H9 (cell line): ENCODE data around the gene PALD1. TPM values are rescaled to one million over a fixed set of nuclear protein-coding genes. Genes with fewer than 3 reads are reported as not detected.
A peak's percentile ranks its signal among the peaks of the same experiment; 100 is the strongest.

Experiments used
- DNase-seq: peaks from one replicate; pipeline ENCODE4 v3.0.0-alpha.2; 2017
- H2AFZ ChIP-seq: one replicate; pipeline ENCODE4 v1.6.1; 2013; ENCODE audit warnings: mild to moderate bottlenecking, low read length, control low read depth, moderate library complexity
- H2AK5ac ChIP-seq: 2 replicates; pipeline ENCODE4 v1.6.1; 2013; ENCODE audit warnings: low read length, control low read depth, mixed read lengths; ENCODE audit not compliant: insufficient read length
- H2BK120ac ChIP-seq: one replicate; pipeline ENCODE4 v1.6.1; 2013; ENCODE audit warnings: low read depth, mild to moderate bottlenecking, low read length, control low read depth, inconsistent platforms; ENCODE audit not compliant: poor library complexity, severe bottlenecking
- H2BK12ac ChIP-seq: 2 replicates; pipeline ENCODE4 v1.6.1; 2013; ENCODE audit warnings: low read length, control low read depth, mixed read lengths, low read depth; ENCODE audit not compliant: insufficient read length
- H2BK15ac ChIP-seq: 2 replicates; pipeline ENCODE4 v1.6.1; 2013; ENCODE audit warnings: low read depth, low read length, control low read depth
- H2BK20ac ChIP-seq: one replicate; pipeline ENCODE4 v1.6.1; 2013; ENCODE audit warnings: low read depth, mild to moderate bottlenecking, low read length, control low read depth, inconsistent platforms; ENCODE audit not compliant: poor library complexity, severe bottlenecking
- H2BK5ac ChIP-seq: 2 replicates; pipeline ENCODE4 v1.6.1; 2013; ENCODE audit warnings: low read length, control low read depth, mixed read lengths; ENCODE audit not compliant: insufficient read length
- H3K14ac ChIP-seq: 2 replicates; pipeline ENCODE4 v1.6.1; 2013; ENCODE audit warnings: low read length, control low read depth; ENCODE audit not compliant: insufficient read depth
- H3K18ac ChIP-seq: 2 replicates; pipeline ENCODE4 v1.6.1; 2013; ENCODE audit warnings: low read depth, mild to moderate bottlenecking, mixed read lengths, low read length, control low read depth; ENCODE audit not compliant: insufficient read length
- H3K23ac ChIP-seq: 2 replicates; pipeline ENCODE4 v1.6.1; 2013; ENCODE audit warnings: low read length, control low read depth, mixed read lengths, low read depth; ENCODE audit not compliant: insufficient read length
- H3K23me2 ChIP-seq: 2 replicates; pipeline ENCODE4 v1.6.1; 2013; ENCODE audit warnings: low read depth, mild to moderate bottlenecking, mixed read lengths, low read length, control low read depth; ENCODE audit not compliant: insufficient read length, poor library complexity, severe bottlenecking
- H3K27ac ChIP-seq: 2 replicates; pipeline ENCODE4 v1.5.1; 2013; ENCODE audit warnings: low read length, control low read depth, mixed read lengths, low read depth; ENCODE audit not compliant: insufficient read length
- H3K27me3 ChIP-seq: 2 replicates; pipeline ENCODE4 v1.6.1; 2013; ENCODE audit warnings: low read length, control low read depth, inconsistent platforms; ENCODE audit not compliant: insufficient read depth
- H3K4ac ChIP-seq: 2 replicates; pipeline ENCODE4 v1.6.1; 2013; ENCODE audit warnings: low read depth, mild to moderate bottlenecking, control low read depth, inconsistent platforms, low read length, moderate library complexity
- H3K4me1 ChIP-seq: 2 replicates; pipeline ENCODE4 v1.6.1; 2013; ENCODE audit warnings: low read length, control low read depth, inconsistent platforms; ENCODE audit not compliant: insufficient read depth
- H3K4me2 ChIP-seq: 2 replicates; pipeline ENCODE4 v1.6.1; 2013; ENCODE audit warnings: low read length, control low read depth, mixed read lengths; ENCODE audit not compliant: insufficient read length, insufficient read depth
- H3K56ac ChIP-seq: 2 replicates; pipeline ENCODE4 v1.6.1; 2013; ENCODE audit warnings: low read depth, mild to moderate bottlenecking, mixed read lengths, low read length, control low read depth; ENCODE audit not compliant: insufficient read length
- H3K79me1 ChIP-seq: 2 replicates; pipeline ENCODE4 v1.6.1; 2013; ENCODE audit warnings: low read depth, mild to moderate bottlenecking, moderate library complexity, low read length, control low read depth, inconsistent platforms; ENCODE audit not compliant: insufficient read depth, poor library complexity, severe bottlenecking
- H3K79me2 ChIP-seq: 2 replicates; pipeline ENCODE4 v1.6.1; 2013; ENCODE audit warnings: low read length, control low read depth, inconsistent platforms; ENCODE audit not compliant: insufficient read depth
- H3K9ac ChIP-seq: 2 replicates; pipeline ENCODE4 v1.6.1; 2013; ENCODE audit warnings: low read length, control low read depth, mixed read lengths; ENCODE audit not compliant: insufficient read length; ENCODE audit errors: extremely low read depth
- H3K9me3 ChIP-seq: one replicate; pipeline ENCODE4 v1.6.1; 2013; ENCODE audit warnings: low read depth, low read length, inconsistent platforms; ENCODE audit not compliant: control insufficient read depth
- H3T11ph ChIP-seq: one replicate; pipeline ENCODE4 v1.6.1; 2013; ENCODE audit warnings: mild to moderate bottlenecking, low read length, control low read depth, inconsistent platforms
- H4K20me1 ChIP-seq: one replicate; pipeline ENCODE4 v1.6.1; 2013; ENCODE audit not compliant: control insufficient read depth, insufficient read length, insufficient read depth
- H4K5ac ChIP-seq: 2 replicates; pipeline ENCODE4 v1.6.1; 2013; ENCODE audit warnings: low read depth, mild to moderate bottlenecking, mixed read lengths, low read length, control low read depth; ENCODE audit not compliant: insufficient read length
- H4K8ac ChIP-seq: replicated peaks from 2 replicates; pipeline ENCODE4 v1.6.1; 2013; ENCODE audit warnings: low read length, control low read depth, mixed read lengths, low read depth; ENCODE audit not compliant: insufficient read length
- H4K91ac ChIP-seq: 2 replicates; pipeline ENCODE4 v1.6.1; 2013; ENCODE audit warnings: low read depth, mild to moderate bottlenecking, moderate library complexity, mixed read lengths, low read length, control low read depth; ENCODE audit not compliant: insufficient read length
- H3K27ac Mint-ChIP-seq, 3 experiments: 2 replicates in 2 of 3; 3 replicates in 1 of 3; pipeline ENCODE4 v1.8.0; 2020 to 2021; ENCODE audit warnings: mixed read lengths in 3 of 3, mild to moderate bottlenecking in 1 of 3, moderate library complexity in 1 of 3
- H3K27me3 Mint-ChIP-seq: 2 replicates; pipeline ENCODE4 v1.8.0; 2021; ENCODE audit warnings: low read depth, mild to moderate bottlenecking, moderate library complexity, mixed read lengths
- H3K36me3 Mint-ChIP-seq, 3 experiments: 2 replicates in 2 of 3; 3 replicates in 1 of 3; pipeline ENCODE4 v1.8.0; 2020 to 2021; ENCODE audit warnings: low read depth in 3 of 3, mixed read lengths in 3 of 3; ENCODE audit not compliant: insufficient read depth in 1 of 3
- H3K4me1 Mint-ChIP-seq, 2 experiments: 2 replicates each; pipeline ENCODE4 v1.8.0; 2020; ENCODE audit warnings: mixed read lengths in 2 of 2
- H3K4me3 Mint-ChIP-seq, 2 experiments: 2 replicates in 1 of 2; 3 replicates in 1 of 2; pipeline ENCODE4 v1.8.0; 2020 to 2021; ENCODE audit warnings: mild to moderate bottlenecking in 2 of 2, mixed read lengths in 2 of 2, moderate library complexity in 1 of 2
- H3K9me3 Mint-ChIP-seq, 2 experiments: 2 replicates in 1 of 2; 3 replicates in 1 of 2; pipeline ENCODE4 v1.8.0; 2020; ENCODE audit warnings: mild to moderate bottlenecking in 2 of 2, mixed read lengths in 2 of 2, moderate library complexity in 1 of 2
- WGBS: extraction: QIAGEN DNeasy Blood & Tissue Kit; methylation state at CpG from one replicate; pipeline ENCODE4 v1.1.7; 2013; ENCODE audit warnings: missing lambda C conversion rate, low lambda C conversion rate, mixed read lengths; ENCODE audit not compliant: insufficient read length; ENCODE audit errors: extremely low coverage; 5-methylcytosine and 5-hydroxymethylcytosine counted together
- total RNA-seq: library from RNA; stranded (reverse); gene quantifications from 2 replicates; pipeline ENCODE4 v1.2.1, GENCODE V29; 2021
- TF ChIP-seq, protein P1 (sequence below): fragments of 200-600 bp; sonication (generic); conservative IDR thresholded peaks from 3 replicates; pipeline ENCODE4 v1.8.0; 2021; ENCODE audit warnings: antibody characterized with exemption, mild to moderate bottlenecking

Gene PALD1
- total RNA-seq, 1 experiment from 2014 or later: 21.1 TPM

DNA sequence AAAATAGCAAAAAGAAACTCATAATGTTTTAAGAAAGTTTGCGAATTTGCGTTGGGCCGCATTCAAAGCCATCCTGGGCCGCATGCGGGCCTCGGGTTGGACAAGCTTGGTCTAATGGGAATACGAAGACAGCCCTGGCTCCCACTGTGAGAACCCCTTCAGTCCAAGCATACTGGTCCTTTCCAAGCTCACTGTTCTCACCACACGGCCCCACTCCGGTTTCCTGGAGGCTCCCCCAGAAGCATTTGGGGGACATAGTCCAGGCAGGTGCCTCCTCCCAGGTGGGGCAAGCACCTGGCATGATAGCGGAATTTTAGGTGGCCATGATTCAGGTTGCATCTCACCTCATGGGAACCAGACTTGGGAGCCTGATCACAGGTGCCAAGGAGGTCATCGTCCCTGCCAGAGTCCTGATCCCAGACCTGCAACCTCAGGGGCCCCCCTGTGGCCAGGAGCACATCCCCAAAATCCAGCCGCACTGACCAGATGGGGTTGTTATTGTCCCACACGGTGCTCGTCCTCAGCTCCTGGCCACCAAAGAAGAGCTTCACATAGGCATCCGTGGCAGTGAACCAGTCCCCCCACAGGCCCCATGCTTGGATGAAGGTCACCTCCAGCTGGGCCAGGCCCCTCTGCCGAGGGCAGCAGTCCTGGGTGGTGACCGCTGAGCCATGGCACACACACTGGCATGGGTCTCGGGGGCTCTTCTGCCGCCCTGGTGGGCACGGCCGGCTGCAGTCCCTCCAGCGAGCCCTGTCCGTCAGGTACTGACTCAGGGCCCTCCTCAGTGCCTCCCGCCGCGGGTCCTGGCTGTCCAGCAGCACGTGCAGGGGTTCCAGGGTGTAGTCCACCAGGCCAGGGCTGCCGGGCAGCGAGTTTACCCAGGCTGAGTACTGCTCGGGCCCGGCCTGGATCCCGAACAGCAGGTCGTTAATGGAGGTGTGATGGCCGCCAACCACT is 119.6 kb downstream of the PALD1 start:
- Histone ChIP-seq H3K56ac (no peak overlapping the region), H3T11ph (no peak overlapping the region), H3K27ac (no peak overlapping the region), H3K79me1 (no peaks in the 10 kb centered on the region), H3K4me2 (no peak overlapping the region), H4K20me1 (no peaks in the 10 kb centered on the region), H2AK5ac (no peak overlapping the region), H4K8ac (no peak overlapping the region), H3K14ac (no peak overlapping the region; the same call in 1 of the 2 replicates), H3K27me3 (no peaks in the 10 kb centered on the region), H3K23ac (no peak overlapping the region), H3K9me3 (no peaks in the 10 kb centered on the region), H2BK12ac (no peak overlapping the region), H2AFZ (no peak overlapping the region), H3K9ac (no peak overlapping the region), H3K79me2 (no peaks in the 10 kb centered on the region), H3K4ac (no peak overlapping the region), H3K18ac (no peak overlapping the region), H2BK120ac (no peak overlapping the region), H4K91ac (no peak overlapping the region), H2BK15ac (no peak overlapping the region), H2BK5ac (no peak overlapping the region), H3K4me1 (0 out of 2 replicates have a peak, but pooled peaks cover 4% of the 10 kb centered on the region), H4K5ac (no peak overlapping the region), H3K23me2 (no peaks in the 10 kb centered on the region), H2BK20ac (no peak overlapping the region)
- no peaks in the 10 kb centered on the region for H3K27me3 Mint-ChIP-seq
- no peak overlapping the region for H3K27ac Mint-ChIP-seq
- no peaks in the 10 kb centered on the region; a peak in 1 of 7 replicates for H3K36me3 Mint-ChIP-seq
- no CpG with 5 or more reads among the region's 34 CpGs for WGBS
- peak overlapping the region in 1 of 2 experiments; percentile 5; a peak in 1 of 5 replicates for H3K4me3 Mint-ChIP-seq
- DNase-seq: no peak
- peaks cover 0 to 1% of the 10 kb centered on the region in 2 experiments; a peak in 1 of 5 replicates for H3K9me3 Mint-ChIP-seq
- TF ChIP-seq, protein P1, sequence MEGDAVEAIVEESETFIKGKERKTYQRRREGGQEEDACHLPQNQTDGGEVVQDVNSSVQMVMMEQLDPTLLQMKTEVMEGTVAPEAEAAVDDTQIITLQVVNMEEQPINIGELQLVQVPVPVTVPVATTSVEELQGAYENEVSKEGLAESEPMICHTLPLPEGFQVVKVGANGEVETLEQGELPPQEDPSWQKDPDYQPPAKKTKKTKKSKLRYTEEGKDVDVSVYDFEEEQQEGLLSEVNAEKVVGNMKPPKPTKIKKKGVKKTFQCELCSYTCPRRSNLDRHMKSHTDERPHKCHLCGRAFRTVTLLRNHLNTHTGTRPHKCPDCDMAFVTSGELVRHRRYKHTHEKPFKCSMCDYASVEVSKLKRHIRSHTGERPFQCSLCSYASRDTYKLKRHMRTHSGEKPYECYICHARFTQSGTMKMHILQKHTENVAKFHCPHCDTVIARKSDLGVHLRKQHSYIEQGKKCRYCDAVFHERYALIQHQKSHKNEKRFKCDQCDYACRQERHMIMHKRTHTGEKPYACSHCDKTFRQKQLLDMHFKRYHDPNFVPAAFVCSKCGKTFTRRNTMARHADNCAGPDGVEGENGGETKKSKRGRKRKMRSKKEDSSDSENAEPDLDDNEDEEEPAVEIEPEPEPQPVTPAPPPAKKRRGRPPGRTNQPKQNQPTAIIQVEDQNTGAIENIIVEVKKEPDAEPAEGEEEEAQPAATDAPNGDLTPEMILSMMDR: no peak
- peaks cover 10 to 22% of the 10 kb centered on the region in 2 experiments for H3K4me1 Mint-ChIP-seq
